ENCODE results near the gene SLC23A3. TPM values are rescaled to one million over a fixed set of nuclear protein-coding genes. Genes with fewer than 3 reads are reported as not detected.

Gene SLC23A3
- total and polyA plus RNA-seq, 3 donors from 2014 or later: 0.39 to 0.56 (median 0.42) TPM

GRCh38 chr2:219112651-219113338 is 57.0 kb downstream of the SLC23A3 start:
- 86 to 89% methylated on average over 9 of the region's 9 CpGs for WGBS, 2 donors
- intact Hi-C loops (cut with DNase I; ENCODE audit: low total_unique reads): loop anchor here (10.0 kb wide), 1 partner anchor 48 kb away; the partner anchor contains the start of gene IHH
- H3K27me3 ChIP-seq: no peaks in the 10 kb centered on the region
- H3K4me1 ChIP-seq: no peaks in the 10 kb centered on the region
- no peak overlapping the region for H3K4me3 ChIP-seq
- TF ChIP-seq CTCF (IDR thresholded peaks at IDR 0.05) (no peak), POLR2A (IDR thresholded peaks at IDR 0.05) (no peak)
- no peaks in the 10 kb centered on the region for H3K9me3 ChIP-seq
- DNase-seq: no peak
- H3K27ac ChIP-seq: no peak overlapping the region
- H3K36me3 ChIP-seq (ENCODE audit: low read depth, missing control alignments): no peaks in the 10 kb centered on the region

GRCh38 chr2:219112062-219112406 is 57.8 kb downstream of the SLC23A3 start:
- H3K27me3 ChIP-seq: no peaks in the 10 kb centered on the region
- WGBS, 2 donors: 91 to 97% methylated on average over 2 of the region's 2 CpGs

More at GRCh38 chr2:219112062-219112406, 57.8 kb downstream of the SLC23A3 start:
- Histone ChIP-seq H3K9me3 (no peaks in the 10 kb centered on the region), H3K27ac (no peak overlapping the region), H3K4me3 (no peak overlapping the region), H3K4me1 (no peaks in the 10 kb centered on the region), H3K36me3 (ENCODE audit: low read depth, missing control alignments) (no peaks in the 10 kb centered on the region)
- no peak for DNase-seq
- TF ChIP-seq CTCF (IDR thresholded peaks at IDR 0.05) (no peak), POLR2A (IDR thresholded peaks at IDR 0.05) (no peak)
- intact Hi-C loops (cut with DNase I; ENCODE audit: low total_unique reads): loop anchor here (10.0 kb wide), 1 partner anchor 47 kb away; the partner anchor contains the start of gene IHH

Other genes starting within 250 kb of the SLC23A3 start
- gene CDK5R2, start 210.4 kb downstream of the SLC23A3 start, total RNA-seq: 1 to 10 TPM; 1.2 to 1.6 TPM
- 0.83 TPM for gene CDK5R2, start 210.4 kb downstream of the SLC23A3 start, polyA plus RNA-seq (ENCODE audit: insufficient read depth, low read depth, low replicate concordance)
- gene FEV, start 184.8 kb downstream of the SLC23A3 start, total RNA-seq: not detected
- not detected for gene FEV, start 184.8 kb downstream of the SLC23A3 start, polyA plus RNA-seq (ENCODE audit: insufficient read depth, low read depth, low replicate concordance)
- 1 to 10 TPM in 1 of 2 donors, under 1 TPM in 1; 0.56 to 2.9 TPM for gene CRYBA2, start 176.6 kb downstream of the SLC23A3 start, total RNA-seq
- gene CRYBA2, start 176.6 kb downstream of the SLC23A3 start, polyA plus RNA-seq (ENCODE audit: insufficient read depth, low read depth, low replicate concordance): 2.7 TPM
- gene CFAP65, start 128.5 kb downstream of the SLC23A3 start, total RNA-seq: 10 to 100 TPM; 15.5 to 23.7 TPM
- 42.9 TPM for gene CFAP65, start 128.5 kb downstream of the SLC23A3 start, polyA plus RNA-seq (ENCODE audit: insufficient read depth, low read depth, low replicate concordance)
- under 1 TPM; 0.19 to 0.39 TPM for gene IHH, start 109.1 kb downstream of the SLC23A3 start, total RNA-seq
- gene IHH, start 109.1 kb downstream of the SLC23A3 start, polyA plus RNA-seq (ENCODE audit: insufficient read depth, low read depth, low replicate concordance): 1.1 TPM
- 10 to 100 TPM; 33.4 to 38.5 TPM for gene NHEJ1, start 9.2 kb downstream of the SLC23A3 start, total RNA-seq
- gene NHEJ1, start 9.2 kb downstream of the SLC23A3 start, polyA plus RNA-seq (ENCODE audit: insufficient read depth, low read depth, low replicate concordance): 67.0 TPM
- 10 to 100 TPM; 38.3 to 60.5 TPM for gene CNPPD1, start 6.9 kb upstream of the SLC23A3 start, total RNA-seq
- 68.0 TPM for gene CNPPD1, start 6.9 kb upstream of the SLC23A3 start, polyA plus RNA-seq (ENCODE audit: insufficient read depth, low read depth, low replicate concordance)
- 100 to 1,000 TPM; 135 to 138 TPM for gene RETREG2, start 8.2 kb upstream of the SLC23A3 start, total RNA-seq
- gene RETREG2, start 8.2 kb upstream of the SLC23A3 start, polyA plus RNA-seq (ENCODE audit: insufficient read depth, low read depth, low replicate concordance): 441 TPM
- gene ZFAND2B, start 36.8 kb upstream of the SLC23A3 start, total RNA-seq: 10 to 100 TPM; 34.3 to 41.3 TPM
- 27.0 TPM for gene ZFAND2B, start 36.8 kb upstream of the SLC23A3 start, polyA plus RNA-seq (ENCODE audit: insufficient read depth, low read depth, low replicate concordance)
- gene ABCB6, start 48.9 kb upstream of the SLC23A3 start, total RNA-seq: 10 to 100 TPM; 43.8 to 47.0 TPM
- 94.8 TPM for gene ABCB6, start 48.9 kb upstream of the SLC23A3 start, polyA plus RNA-seq (ENCODE audit: insufficient read depth, low read depth, low replicate concordance)
- gene ATG9A, start 59.6 kb upstream of the SLC23A3 start, total RNA-seq: 100 to 1,000 TPM; 115 to 125 TPM
- gene ATG9A, start 59.6 kb upstream of the SLC23A3 start, polyA plus RNA-seq (ENCODE audit: insufficient read depth, low read depth, low replicate concordance): 207 TPM
- gene ANKZF1, start 59.8 kb upstream of the SLC23A3 start, total RNA-seq: 10 to 100 TPM; 50.9 to 56.4 TPM
- gene ANKZF1, start 59.8 kb upstream of the SLC23A3 start, polyA plus RNA-seq (ENCODE audit: insufficient read depth, low read depth, low replicate concordance): 27.9 TPM
- 100 to 1,000 TPM in 1 of 2 donors, 10 to 100 TPM in 1; 70.9 to 109 TPM for gene GLB1L, start 75.4 kb upstream of the SLC23A3 start, total RNA-seq
- 224 TPM for gene GLB1L, start 75.4 kb upstream of the SLC23A3 start, polyA plus RNA-seq (ENCODE audit: insufficient read depth, low read depth, low replicate concordance)
- 10 to 100 TPM; 29.1 to 32.6 TPM for gene STK16, start 75.5 kb upstream of the SLC23A3 start, total RNA-seq
- gene STK16, start 75.5 kb upstream of the SLC23A3 start, polyA plus RNA-seq (ENCODE audit: insufficient read depth, low read depth, low replicate concordance): 63.0 TPM
- gene TUBA4B, start 83.2 kb upstream of the SLC23A3 start, total RNA-seq: under 1 TPM in 1 of 2 donors, not detected in 1; 0.25 TPM
- 1.6 TPM for gene TUBA4B, start 83.2 kb upstream of the SLC23A3 start, polyA plus RNA-seq (ENCODE audit: insufficient read depth, low read depth, low replicate concordance)
- 10 to 100 TPM; 27.0 to 47.6 TPM for gene TUBA4A, start 83.9 kb upstream of the SLC23A3 start, total RNA-seq
- 90.0 TPM for gene TUBA4A, start 83.9 kb upstream of the SLC23A3 start, polyA plus RNA-seq (ENCODE audit: insufficient read depth, low read depth, low replicate concordance)
- 100 to 1,000 TPM; 139 to 149 TPM for gene DNAJB2, start 109.3 kb upstream of the SLC23A3 start, total RNA-seq
- 152 TPM for gene DNAJB2, start 109.3 kb upstream of the SLC23A3 start, polyA plus RNA-seq (ENCODE audit: insufficient read depth, low read depth, low replicate concordance)
- gene PTPRN, start 139.4 kb upstream of the SLC23A3 start, total RNA-seq: 1 to 10 TPM; 3.5 to 6.0 TPM
- 1.7 TPM for gene PTPRN, start 139.4 kb upstream of the SLC23A3 start, polyA plus RNA-seq (ENCODE audit: insufficient read depth, low read depth, low replicate concordance)
- under 1 TPM in 1 of 2 donors, not detected in 1; 0.71 TPM for gene RESP18, start 162.7 kb upstream of the SLC23A3 start, total RNA-seq
- 1.4 TPM for gene RESP18, start 162.7 kb upstream of the SLC23A3 start, polyA plus RNA-seq (ENCODE audit: insufficient read depth, low read depth, low replicate concordance)
- 10 to 100 TPM; 84.8 to 90.2 TPM for gene DNPEP, start 217.9 kb upstream of the SLC23A3 start, total RNA-seq
- gene DNPEP, start 217.9 kb upstream of the SLC23A3 start, polyA plus RNA-seq (ENCODE audit: insufficient read depth, low read depth, low replicate concordance): 145 TPM
- 10 to 100 TPM; 17.6 to 33.3 TPM for gene DES, start 248.3 kb upstream of the SLC23A3 start, total RNA-seq
- 199 TPM for gene DES, start 248.3 kb upstream of the SLC23A3 start, polyA plus RNA-seq (ENCODE audit: insufficient read depth, low read depth, low replicate concordance)